ENCODE data around the gene AAK1. TPM values are rescaled to one million over a fixed set of nuclear protein-coding genes. Genes with fewer than 3 reads are reported as not detected.

The AAK1 gene
- total RNA-seq, 2 donors from 2014 or later: 70.7 to 77.3 TPM

DNA sequence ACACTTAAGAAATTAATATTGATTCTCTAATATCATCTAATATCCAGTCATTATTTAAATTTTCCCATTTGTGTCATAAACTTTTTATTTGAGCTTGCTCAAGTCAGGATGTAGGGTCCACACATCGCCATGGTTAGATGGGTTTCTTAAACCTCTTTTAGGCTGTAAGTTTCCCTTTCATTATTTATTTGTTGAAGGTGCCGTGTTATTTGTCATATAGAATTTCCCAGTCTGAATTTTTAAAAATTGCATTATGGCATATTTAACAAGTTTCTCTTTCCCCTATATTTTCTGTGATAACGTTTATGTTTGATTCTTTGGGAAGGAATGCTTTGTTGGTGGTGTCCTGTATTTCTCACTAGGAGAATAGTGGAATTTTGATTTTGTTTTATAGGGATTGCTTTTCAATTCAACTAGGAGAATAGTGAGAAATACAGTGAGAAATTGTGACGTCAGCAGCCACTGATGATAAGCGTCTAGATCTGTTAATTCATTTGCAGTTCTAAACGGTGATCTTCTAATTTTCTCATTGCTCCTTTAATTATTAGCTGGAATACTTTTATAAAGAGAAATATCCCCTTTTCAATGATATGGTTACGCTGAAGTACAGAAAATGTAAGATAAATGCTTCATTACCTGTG lies 44.6 kb upstream of the AAK1 start:
- Histone ChIP-seq H3K27me3 (replicated peaks; ENCODE audit: insufficient read depth) (no peaks in the 10 kb centered on the region), H3K9me3 (no peaks in the 10 kb centered on the region), H3K27ac (no peak overlapping the region), H3K36me3 (no peaks in the 10 kb centered on the region), H3K4me1 (replicated peaks) (peaks cover 4% of the 10 kb centered on the region), H3K4me3 (no peak overlapping the region)
- TF ChIP-seq, protein P1, sequence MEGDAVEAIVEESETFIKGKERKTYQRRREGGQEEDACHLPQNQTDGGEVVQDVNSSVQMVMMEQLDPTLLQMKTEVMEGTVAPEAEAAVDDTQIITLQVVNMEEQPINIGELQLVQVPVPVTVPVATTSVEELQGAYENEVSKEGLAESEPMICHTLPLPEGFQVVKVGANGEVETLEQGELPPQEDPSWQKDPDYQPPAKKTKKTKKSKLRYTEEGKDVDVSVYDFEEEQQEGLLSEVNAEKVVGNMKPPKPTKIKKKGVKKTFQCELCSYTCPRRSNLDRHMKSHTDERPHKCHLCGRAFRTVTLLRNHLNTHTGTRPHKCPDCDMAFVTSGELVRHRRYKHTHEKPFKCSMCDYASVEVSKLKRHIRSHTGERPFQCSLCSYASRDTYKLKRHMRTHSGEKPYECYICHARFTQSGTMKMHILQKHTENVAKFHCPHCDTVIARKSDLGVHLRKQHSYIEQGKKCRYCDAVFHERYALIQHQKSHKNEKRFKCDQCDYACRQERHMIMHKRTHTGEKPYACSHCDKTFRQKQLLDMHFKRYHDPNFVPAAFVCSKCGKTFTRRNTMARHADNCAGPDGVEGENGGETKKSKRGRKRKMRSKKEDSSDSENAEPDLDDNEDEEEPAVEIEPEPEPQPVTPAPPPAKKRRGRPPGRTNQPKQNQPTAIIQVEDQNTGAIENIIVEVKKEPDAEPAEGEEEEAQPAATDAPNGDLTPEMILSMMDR (IDR thresholded peaks at IDR 0.05): no peak
- TF ChIP-seq POLR2AphosphoS5 (IDR thresholded peaks at IDR 0.05): no peak
- TF ChIP-seq POLR2A (IDR thresholded peaks at IDR 0.05): no peak
- intact Hi-C loops (cut with DNase I): no loop called here
- DNase-seq (ENCODE audit: low spot score): no peak
- WGBS: 90% methylated on average over 7 of the region's 7 CpGs

DNA sequence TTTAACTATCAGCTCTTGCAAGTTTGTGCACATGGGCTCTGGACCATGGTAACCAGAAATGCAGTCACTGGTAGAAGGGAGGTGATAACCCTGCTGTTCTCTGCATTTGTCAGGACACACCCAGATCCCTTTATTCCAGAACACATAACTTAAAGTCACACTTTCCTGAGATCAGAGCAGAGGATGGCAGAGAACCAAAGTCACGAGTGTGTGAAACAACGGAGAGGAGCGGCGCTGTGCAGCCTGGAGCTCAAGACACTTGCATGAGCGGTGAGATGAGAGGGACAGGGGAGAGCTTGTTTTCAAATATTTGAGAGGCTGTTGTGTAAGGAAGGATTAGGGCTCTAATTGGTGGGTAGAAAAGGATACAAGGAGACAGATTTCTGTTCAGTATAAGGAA lies 43.3 kb upstream of the AAK1 start:
- WGBS: 75% methylated on average over 5 of the region's 5 CpGs
- H3K27ac ChIP-seq: peak overlapping the region; percentile 8 to 51
- intact Hi-C loops (cut with DNase I): no loop called here
- peak; percentile 48 for TF ChIP-seq POLR2AphosphoS5 (IDR thresholded peaks at IDR 0.05)
- TF ChIP-seq, protein P1 (IDR thresholded peaks at IDR 0.05): no peak
- no peak for TF ChIP-seq POLR2A (IDR thresholded peaks at IDR 0.05)
- H3K36me3 ChIP-seq: no peaks in the 10 kb centered on the region
- H3K4me1 ChIP-seq (replicated peaks): peaks cover 4% of the 10 kb centered on the region
- H3K4me3 ChIP-seq: no peak overlapping the region
- H3K9me3 ChIP-seq: no peaks in the 10 kb centered on the region
- H3K27me3 ChIP-seq (replicated peaks; ENCODE audit: insufficient read depth): no peaks in the 10 kb centered on the region
- DNase-seq (ENCODE audit: low spot score): peak; percentile 52

DNA sequence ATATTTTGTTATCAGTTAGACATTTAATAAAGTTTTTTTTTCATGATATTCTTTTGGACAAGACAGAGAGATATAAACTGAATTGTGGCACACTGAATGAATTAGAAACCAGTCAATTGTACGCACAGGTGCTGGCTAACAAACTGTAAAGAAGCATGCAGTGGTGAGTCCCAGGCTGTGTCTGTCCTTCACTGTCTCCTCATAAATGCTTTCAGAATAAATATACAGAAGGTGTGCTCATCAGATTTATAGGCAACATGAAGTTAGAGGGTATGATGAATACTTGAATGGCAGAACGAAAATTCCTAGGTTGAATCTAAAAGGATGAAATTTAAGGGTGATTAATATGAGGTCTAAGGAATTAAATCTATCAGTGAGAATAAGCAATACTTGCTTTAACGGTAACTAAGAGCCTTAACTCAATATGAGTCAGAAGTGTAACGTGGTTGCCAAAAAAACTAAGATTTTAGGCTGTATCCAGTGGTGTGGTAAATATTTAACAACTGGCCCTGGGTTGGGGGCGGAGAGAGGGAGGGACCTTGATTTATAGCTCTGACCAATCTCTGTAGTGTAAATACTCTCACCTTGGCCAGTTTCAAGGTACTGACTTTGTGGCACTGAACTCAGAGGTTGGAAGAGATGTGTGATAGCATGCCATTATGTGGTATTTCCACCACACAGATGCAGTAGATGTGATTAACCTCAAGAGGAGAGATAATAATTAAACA lies 41.9 kb upstream of the AAK1 start:
- DNase-seq (ENCODE audit: low spot score): peak; percentile 47
- Histone ChIP-seq H3K4me1 (replicated peaks) (peaks cover 4% of the 10 kb centered on the region), H3K9me3 (no peaks in the 10 kb centered on the region), H3K27me3 (replicated peaks; ENCODE audit: insufficient read depth) (no peaks in the 10 kb centered on the region), H3K36me3 (no peaks in the 10 kb centered on the region), H3K27ac (peak overlapping the region; percentile 51 to 59), H3K4me3 (no peak overlapping the region)
- intact Hi-C loops (cut with DNase I): no loop called here
- TF ChIP-seq, protein P1 (IDR thresholded peaks at IDR 0.05): no peak
- no peak for TF ChIP-seq POLR2A (IDR thresholded peaks at IDR 0.05)
- TF ChIP-seq POLR2AphosphoS5 (IDR thresholded peaks at IDR 0.05): peak; percentile 62
- WGBS: 51% methylated on average over 5 of the region's 5 CpGs

DNA sequence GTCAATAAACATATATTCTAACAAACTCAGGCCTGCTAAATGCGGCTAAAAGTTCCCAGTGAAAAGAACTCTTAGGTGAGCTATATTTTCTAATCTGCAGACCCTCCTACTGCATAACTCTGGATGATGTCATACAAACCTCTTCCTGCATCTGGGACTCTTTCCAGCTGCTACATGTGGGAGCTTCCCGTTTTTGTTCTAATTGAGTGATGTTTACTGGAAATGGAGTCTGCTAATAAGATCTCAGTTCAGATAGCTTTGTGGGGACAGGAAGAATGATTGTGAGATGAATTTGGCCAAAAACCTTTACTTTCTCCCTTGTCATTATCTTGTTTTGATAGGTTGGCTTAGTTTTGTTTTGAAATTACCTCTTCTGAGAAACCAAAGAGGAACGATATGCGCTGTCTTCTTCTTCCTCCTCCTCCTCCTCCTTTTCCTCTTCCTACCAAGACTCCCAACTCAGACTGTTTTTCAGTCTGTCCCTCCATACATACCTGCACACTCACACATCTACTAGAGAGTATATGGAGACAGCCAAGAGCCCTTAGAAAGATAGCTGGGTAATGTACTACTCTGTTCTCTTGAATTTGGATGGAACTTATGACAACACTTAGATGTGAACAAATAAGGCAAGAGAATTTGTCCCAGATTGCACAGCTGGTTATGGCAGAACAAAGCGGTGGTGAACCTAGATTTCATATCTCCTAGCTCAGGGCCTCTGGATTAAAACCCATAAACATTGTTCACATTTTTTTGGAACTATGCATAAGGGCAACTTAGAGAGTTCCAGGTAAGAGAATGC lies 39.8 kb upstream of the AAK1 start:
- H3K36me3 ChIP-seq: no peaks in the 10 kb centered on the region
- H3K9me3 ChIP-seq: no peaks in the 10 kb centered on the region
- no peak overlapping the region for H3K4me3 ChIP-seq
- intact Hi-C loops (cut with DNase I): no loop called here
- peaks cover 4% of the 10 kb centered on the region for H3K4me1 ChIP-seq (replicated peaks)
- H3K27ac ChIP-seq: peak overlapping the region; percentile 60 to 63
- H3K27me3 ChIP-seq (replicated peaks; ENCODE audit: insufficient read depth): no peaks in the 10 kb centered on the region
- DNase-seq (ENCODE audit: low spot score): peak; percentile 39
- TF ChIP-seq POLR2AphosphoS5 (IDR thresholded peaks at IDR 0.05): peak; percentile 66
- TF ChIP-seq POLR2A (IDR thresholded peaks at IDR 0.05): no peak
- WGBS: 18% methylated on average over 5 of the region's 5 CpGs

DNA sequence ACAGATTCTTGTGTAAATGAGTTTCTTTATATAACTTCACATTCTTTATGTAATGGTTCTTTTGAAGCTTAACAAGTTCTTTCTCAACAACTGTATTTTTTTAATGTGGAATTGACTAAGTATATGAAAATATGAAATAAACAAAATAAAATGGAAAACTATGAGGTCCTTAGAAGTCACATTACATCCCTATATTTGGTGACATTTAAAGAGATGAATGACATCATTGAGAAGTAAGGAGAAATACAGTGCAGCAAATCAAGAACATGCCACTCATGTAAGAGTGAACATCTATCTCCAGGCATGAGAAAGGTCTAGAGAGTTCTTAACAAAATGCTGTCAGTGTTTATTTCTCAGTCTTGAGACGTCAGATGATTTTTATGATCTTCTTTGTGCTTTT lies 39.0 kb upstream of the AAK1 start:
- Histone ChIP-seq H3K27ac (peak overlapping the region; percentile 41 to 63), H3K36me3 (no peaks in the 10 kb centered on the region), H3K4me1 (replicated peaks) (peaks cover 4% of the 10 kb centered on the region), H3K27me3 (replicated peaks; ENCODE audit: insufficient read depth) (no peaks in the 10 kb centered on the region), H3K4me3 (no peak overlapping the region), H3K9me3 (no peaks in the 10 kb centered on the region)
- intact Hi-C loops (cut with DNase I): no loop called here
- no peak for TF ChIP-seq POLR2A (IDR thresholded peaks at IDR 0.05)
- TF ChIP-seq, protein P1 (IDR thresholded peaks at IDR 0.05): no peak
- TF ChIP-seq POLR2AphosphoS5 (IDR thresholded peaks at IDR 0.05): no peak
- DNase-seq (ENCODE audit: low spot score): no peak
- WGBS: 16% methylated on average over 1 of the region's 1 CpG

Measured in prostate gland (tissue), 2 donors.